Measurements from ENCODE around the gene HDAC5. TPM values are rescaled to one million over a fixed set of nuclear protein-coding genes. Genes with fewer than 3 reads are reported as not detected.

The HDAC5 gene
- total RNA-seq, 1 experiment from 2014 or later: 25.9 TPM

DNA sequence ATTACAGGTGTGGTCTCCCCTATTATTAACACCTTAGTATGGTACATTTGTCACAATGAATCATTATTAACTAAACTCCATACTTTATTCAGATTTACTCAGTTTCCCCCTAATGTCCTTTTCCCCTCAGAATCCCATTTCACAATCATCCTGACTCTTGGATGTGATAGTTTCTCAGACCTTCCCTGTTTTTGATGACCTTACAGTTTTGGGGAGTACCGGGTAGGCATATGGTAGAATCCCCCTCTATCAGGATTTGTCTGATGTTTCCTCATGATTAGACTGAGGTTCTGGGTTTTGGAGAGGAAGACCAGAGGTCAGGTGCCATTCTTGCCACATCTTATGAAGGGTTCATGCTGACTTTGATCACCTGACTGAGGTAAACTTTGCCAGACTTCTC lies 41.0 kb upstream of the HDAC5 start:
- H3K9me3 ChIP-seq: no peaks in the 10 kb centered on the region
- TF ChIP-seq, protein P1, sequence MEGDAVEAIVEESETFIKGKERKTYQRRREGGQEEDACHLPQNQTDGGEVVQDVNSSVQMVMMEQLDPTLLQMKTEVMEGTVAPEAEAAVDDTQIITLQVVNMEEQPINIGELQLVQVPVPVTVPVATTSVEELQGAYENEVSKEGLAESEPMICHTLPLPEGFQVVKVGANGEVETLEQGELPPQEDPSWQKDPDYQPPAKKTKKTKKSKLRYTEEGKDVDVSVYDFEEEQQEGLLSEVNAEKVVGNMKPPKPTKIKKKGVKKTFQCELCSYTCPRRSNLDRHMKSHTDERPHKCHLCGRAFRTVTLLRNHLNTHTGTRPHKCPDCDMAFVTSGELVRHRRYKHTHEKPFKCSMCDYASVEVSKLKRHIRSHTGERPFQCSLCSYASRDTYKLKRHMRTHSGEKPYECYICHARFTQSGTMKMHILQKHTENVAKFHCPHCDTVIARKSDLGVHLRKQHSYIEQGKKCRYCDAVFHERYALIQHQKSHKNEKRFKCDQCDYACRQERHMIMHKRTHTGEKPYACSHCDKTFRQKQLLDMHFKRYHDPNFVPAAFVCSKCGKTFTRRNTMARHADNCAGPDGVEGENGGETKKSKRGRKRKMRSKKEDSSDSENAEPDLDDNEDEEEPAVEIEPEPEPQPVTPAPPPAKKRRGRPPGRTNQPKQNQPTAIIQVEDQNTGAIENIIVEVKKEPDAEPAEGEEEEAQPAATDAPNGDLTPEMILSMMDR (IDR thresholded peaks at IDR 0.05; ENCODE audit: insufficient read depth in 1 of 2, low read depth in 1 of 2, low read length in 1 of 2, severe bottlenecking in 1 of 2, unreplicated experiment in 1 of 2): no peak
- Mint-ChIP-seq H3K4me1 (ENCODE audit: low read depth, unreplicated experiment) (peaks cover 12% of the 10 kb centered on the region), H3K27me3 (ENCODE audit: insufficient read depth, unreplicated experiment) (no peaks in the 10 kb centered on the region), H3K4me3 (ENCODE audit: unreplicated experiment) (no peak overlapping the region), H3K36me3 (ENCODE audit: insufficient read depth, unreplicated experiment) (peaks cover 16% of the 10 kb centered on the region), H3K27ac (ENCODE audit: unreplicated experiment) (no peak overlapping the region), H3K9me3 (ENCODE audit: unreplicated experiment) (no peaks in the 10 kb centered on the region)
- CTCF ChIA-PET: no interaction called here
- BruUV-seq (replicated peaks): no TSS peak
- POLR2A ChIA-PET: no interaction called here
- DNase-seq: no peak
- no peaks in the 10 kb centered on the region for H3K36me3 ChIP-seq (ENCODE audit: control insufficient read depth, insufficient read depth, low read length)
- peaks cover 6% of the 10 kb centered on the region; the same call in 1 of the 2 replicates for H3K4me1 ChIP-seq
- no peaks in the 10 kb centered on the region for H3K27me3 ChIP-seq (replicated peaks; ENCODE audit: control insufficient read depth, insufficient read depth, low read length)
- intact Hi-C loops (cut with micrococcal nuclease; ENCODE audit: unreplicated experiment): no loop called here
- H3K4me3 ChIP-seq (ENCODE audit: low read depth, low read length): no peak overlapping the region

DNA sequence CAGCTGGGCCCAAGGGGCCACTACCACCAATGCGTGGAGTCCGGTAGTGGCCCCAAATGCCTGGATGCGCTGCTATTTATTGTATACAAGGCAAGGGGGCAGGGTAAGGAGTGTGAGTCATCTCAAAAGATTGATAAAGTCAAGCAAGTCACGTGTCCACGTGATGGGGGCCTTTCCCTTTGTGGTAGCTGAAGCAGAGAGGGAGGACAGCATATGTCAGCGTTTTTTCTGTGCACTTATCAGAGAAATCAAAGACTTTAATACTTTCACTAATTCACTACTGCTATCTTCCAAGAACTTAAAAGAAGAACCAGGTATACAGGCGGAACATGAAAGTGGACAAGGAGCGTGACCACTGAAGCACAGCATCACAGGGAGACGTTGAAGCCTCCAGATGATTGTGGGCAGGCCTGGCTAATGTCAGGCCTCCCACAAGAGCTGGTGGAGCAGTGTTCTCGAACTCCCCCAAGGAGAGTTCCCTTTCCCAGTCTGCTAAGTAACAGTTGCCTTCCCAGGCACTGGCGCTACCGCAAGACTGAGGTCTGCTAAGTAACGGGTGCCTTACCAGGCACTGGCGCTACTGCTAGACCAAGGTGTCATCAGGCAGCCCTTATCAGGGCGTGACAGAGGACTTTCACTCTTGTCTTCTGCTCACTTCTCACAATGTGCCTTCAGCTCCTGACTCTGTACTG lies 36.2 kb upstream of the HDAC5 start:
- peaks cover 36% of the 10 kb centered on the region for H3K36me3 Mint-ChIP-seq (ENCODE audit: insufficient read depth, unreplicated experiment)
- CTCF ChIA-PET: no interaction called here
- H3K9me3 Mint-ChIP-seq (ENCODE audit: unreplicated experiment): no peaks in the 10 kb centered on the region
- no TSS peak for BruUV-seq (replicated peaks)
- H3K27me3 Mint-ChIP-seq (ENCODE audit: insufficient read depth, unreplicated experiment): no peaks in the 10 kb centered on the region
- no peak for DNase-seq
- Histone ChIP-seq H3K36me3 (ENCODE audit: control insufficient read depth, insufficient read depth, low read length) (peaks cover 3% of the 10 kb centered on the region), H3K4me1 (no peaks in the 10 kb centered on the region), H3K4me3 (ENCODE audit: low read depth, low read length) (no peak overlapping the region), H3K27me3 (replicated peaks; ENCODE audit: control insufficient read depth, insufficient read depth, low read length) (no peaks in the 10 kb centered on the region), H3K9me3 (no peaks in the 10 kb centered on the region)
- intact Hi-C loops (cut with micrococcal nuclease; ENCODE audit: unreplicated experiment): no loop called here
- TF ChIP-seq, protein P1 (IDR thresholded peaks at IDR 0.05; ENCODE audit: insufficient read depth in 1 of 2, low read depth in 1 of 2, low read length in 1 of 2, severe bottlenecking in 1 of 2, unreplicated experiment in 1 of 2): no peak
- H3K4me3 Mint-ChIP-seq (ENCODE audit: unreplicated experiment): no peak overlapping the region
- POLR2A ChIA-PET: no interaction called here
- H3K4me1 Mint-ChIP-seq (ENCODE audit: low read depth, unreplicated experiment): no peaks in the 10 kb centered on the region
- H3K27ac Mint-ChIP-seq (ENCODE audit: unreplicated experiment): no peak overlapping the region

DNA sequence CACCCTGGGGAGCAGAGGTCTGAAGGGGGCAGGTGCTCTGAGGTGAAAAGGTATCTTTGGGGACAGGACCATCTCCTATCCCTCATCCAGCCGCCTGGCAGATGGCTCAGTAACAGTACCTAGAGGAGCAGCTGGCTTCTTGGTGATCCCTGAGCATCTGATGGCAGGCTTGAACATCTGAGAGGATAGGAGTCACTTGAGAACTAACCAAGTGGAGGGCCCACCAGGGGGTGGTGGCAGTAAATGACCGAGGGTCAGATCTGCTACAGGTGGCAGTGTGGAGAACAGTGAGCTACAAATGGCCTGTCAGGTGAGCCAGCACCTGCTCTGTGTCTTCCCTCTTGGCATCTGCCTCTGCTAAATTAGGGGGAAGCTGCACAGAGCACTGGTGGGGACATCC lies 32.0 kb upstream of the HDAC5 start:
- POLR2A ChIA-PET: no interaction called here
- TF ChIP-seq, protein P1 (IDR thresholded peaks at IDR 0.05; ENCODE audit: insufficient read depth in 1 of 2, low read depth in 1 of 2, low read length in 1 of 2, severe bottlenecking in 1 of 2, unreplicated experiment in 1 of 2): no peak
- no peaks in the 10 kb centered on the region for H3K27me3 ChIP-seq (replicated peaks; ENCODE audit: control insufficient read depth, insufficient read depth, low read length)
- H3K9me3 Mint-ChIP-seq (ENCODE audit: unreplicated experiment): no peaks in the 10 kb centered on the region
- H3K27ac Mint-ChIP-seq (ENCODE audit: unreplicated experiment): peak overlapping the region; percentile 46
- H3K36me3 Mint-ChIP-seq (ENCODE audit: insufficient read depth, unreplicated experiment): peaks cover 45% of the 10 kb centered on the region
- H3K4me1 ChIP-seq: no peaks in the 10 kb centered on the region
- H3K4me1 Mint-ChIP-seq (ENCODE audit: low read depth, unreplicated experiment): no peaks in the 10 kb centered on the region
- no TSS peak for BruUV-seq (replicated peaks)
- no peak overlapping the region for H3K4me3 Mint-ChIP-seq (ENCODE audit: unreplicated experiment)
- CTCF ChIA-PET: interaction anchor here (0.8 to 1.7 kb wide), 2 partner anchors 11 to 13 kb away, joined by 3 to 9 read pairs; no protein-coding TSS in a partner anchor
- no peak overlapping the region for H3K4me3 ChIP-seq (ENCODE audit: low read depth, low read length)
- DNase-seq: no peak
- no peaks in the 10 kb centered on the region for H3K27me3 Mint-ChIP-seq (ENCODE audit: insufficient read depth, unreplicated experiment)
- intact Hi-C loops (cut with micrococcal nuclease; ENCODE audit: unreplicated experiment): no loop called here
- no peaks in the 10 kb centered on the region for H3K9me3 ChIP-seq
- peaks cover 3% of the 10 kb centered on the region for H3K36me3 ChIP-seq (ENCODE audit: control insufficient read depth, insufficient read depth, low read length)

Data from Caco-2 (cell line).